WTC11 (cell line): Measurements from ENCODE around the gene MAEA. TPM values are rescaled to one million over a fixed set of nuclear protein-coding genes. Genes with fewer than 3 reads are reported as not detected.
A peak's percentile ranks its signal among the peaks of the same experiment; 100 is the strongest.

ENCODE experiments used
- ATAC-seq: fragments of 200-7000 bp; cut with Tn5 transposase; 2 replicates; pipeline ENCODE4 v1.10.0; 2021; ENCODE audit warnings: mild to moderate bottlenecking, moderate library complexity
- CTCF ChIA-PET: fragments of 300-600 bp; sonication (Branson Sonifier 250); formaldehyde crosslinking; loops from one replicate; lab custom pipeline; 2021; ENCODE audit warnings: antibody characterized with exemption; lab: Charles Lee
- POLR2A ChIA-PET: fragments of 350-600 bp; sonication (Branson Sonifier 250); formaldehyde crosslinking; loops from one replicate; lab custom pipeline; 2021; ENCODE audit warnings: antibody characterized with exemption; lab: Charles Lee
- DNase-seq: peaks from one replicate; pipeline ENCODE4 v3.0.0; 2021; ENCODE audit warnings: low spot score
- H3K27ac Mint-ChIP-seq: 2 replicates; pipeline ENCODE4 v1.8.0; 2021; ENCODE audit warnings: mixed read lengths
- H3K27me3 Mint-ChIP-seq: 2 replicates; pipeline ENCODE4 v1.8.0; 2021; ENCODE audit warnings: low read depth, mild to moderate bottlenecking, moderate library complexity, mixed read lengths
- H3K36me3 Mint-ChIP-seq: 2 replicates; pipeline ENCODE4 v1.8.0; 2021; ENCODE audit warnings: mixed read lengths
- H3K4me1 Mint-ChIP-seq: 2 replicates; pipeline ENCODE4 v1.8.0; 2022; ENCODE audit warnings: mixed read lengths
- H3K4me3 Mint-ChIP-seq: 2 replicates; pipeline ENCODE4 v1.8.0; 2021; ENCODE audit warnings: mild to moderate bottlenecking, moderate library complexity, mixed read lengths
- H3K9me3 Mint-ChIP-seq: 2 replicates; pipeline ENCODE4 v1.8.0; 2021; ENCODE audit warnings: mixed read lengths
- ATF1 ChIP-seq: sonication (generic); formaldehyde crosslinking; IDR thresholded peaks from 2 replicates; pipeline ENCODE4 v1.8.1; 2023; ENCODE audit warnings: mild to moderate bottlenecking, moderate library complexity, missing genetic modification reagents
- CREM ChIP-seq: sonication (generic); formaldehyde crosslinking; IDR thresholded peaks from 2 replicates; pipeline ENCODE4 v1.8.1; 2022; ENCODE audit warnings: mild to moderate bottlenecking, missing genetic modification reagents, moderate library complexity
- EMX1 ChIP-seq: fragments of 250-450 bp; sonication (Bioruptor Pico); IDR thresholded peaks from 2 replicates; pipeline ENCODE4 v1.8.0; 2021; ENCODE audit warnings: mild to moderate bottlenecking
- ETV6 ChIP-seq: sonication (generic); formaldehyde crosslinking; IDR thresholded peaks from 2 replicates; pipeline ENCODE4 v1.8.1; 2022; ENCODE audit warnings: mild to moderate bottlenecking, missing genetic modification reagents
- FOXP1 ChIP-seq: sonication (generic); formaldehyde crosslinking; IDR thresholded peaks from 2 replicates; pipeline ENCODE4 v1.8.0; 2022; ENCODE audit warnings: missing genetic modification reagents, mild to moderate bottlenecking, moderate library complexity, borderline replicate concordance
- GABPB1 ChIP-seq: sonication (generic); formaldehyde crosslinking; IDR thresholded peaks from 2 replicates; pipeline ENCODE4 v1.8.1; 2023; ENCODE audit warnings: mild to moderate bottlenecking, missing genetic modification reagents
- GRHL2 ChIP-seq: fragments of 250-450 bp; sonication (Bioruptor Pico); IDR thresholded peaks from 2 replicates; pipeline ENCODE4 v1.8.0; 2022; ENCODE audit warnings: mild to moderate bottlenecking, moderate library complexity; ENCODE audit not compliant: insufficient replicate concordance, severe bottlenecking
- GTF2I ChIP-seq: fragments of 250-450 bp; sonication (Bioruptor Pico); conservative IDR thresholded peaks from 2 replicates; pipeline ENCODE4 v1.4.0; 2021; ENCODE audit warnings: mild to moderate bottlenecking
- MYBL2 ChIP-seq: sonication (generic); formaldehyde crosslinking; IDR thresholded peaks from 2 replicates; pipeline ENCODE4 v1.8.1; 2023; ENCODE audit warnings: mild to moderate bottlenecking, moderate library complexity, missing genetic modification reagents
- NFYB ChIP-seq: sonication (generic); formaldehyde crosslinking; conservative IDR thresholded peaks from 2 replicates; pipeline ENCODE4 v1.8.0; 2022; ENCODE audit warnings: low read depth, missing genetic modification reagents
- TCF7 ChIP-seq: sonication (generic); formaldehyde crosslinking; IDR thresholded peaks from 2 replicates; pipeline ENCODE4 v1.8.0; 2022; ENCODE audit warnings: mild to moderate bottlenecking, low read depth, missing genetic modification reagents, moderate library complexity
- TP53 ChIP-seq: sonication (generic); formaldehyde crosslinking; IDR thresholded peaks from 2 replicates; pipeline ENCODE4 v1.8.1; 2023; ENCODE audit warnings: mild to moderate bottlenecking, missing genetic modification reagents
- ZNF219 ChIP-seq: sonication (generic); formaldehyde crosslinking; IDR thresholded peaks from 2 replicates; pipeline ENCODE4 v1.8.0; 2023; ENCODE audit warnings: missing genetic modification reagents, mild to moderate bottlenecking, borderline replicate concordance
- ZNF317 ChIP-seq: sonication (generic); formaldehyde crosslinking; IDR thresholded peaks from 2 replicates; pipeline ENCODE4 v1.8.1; 2023; ENCODE audit warnings: low read depth, mild to moderate bottlenecking, moderate library complexity, missing genetic modification reagents, borderline replicate concordance
- total RNA-seq: library from RNA; stranded (reverse); gene quantifications from 3 replicates; pipeline ENCODE4 v1.2.3, GENCODE V29; 2021
- TF ChIP-seq, protein P1 (sequence below): sonication (generic); formaldehyde crosslinking; IDR thresholded peaks from 2 replicates; pipeline ENCODE4 v1.8.1; 2022; ENCODE audit warnings: low read depth, mild to moderate bottlenecking, moderate library complexity, missing genetic modification reagents, borderline replicate concordance
- TF ChIP-seq, protein P2 (sequence below): sonication (generic); formaldehyde crosslinking; IDR thresholded peaks from 2 replicates; pipeline ENCODE4 v1.8.0; 2023; ENCODE audit warnings: missing genetic modification reagents, mild to moderate bottlenecking, borderline replicate concordance
- TF ChIP-seq, protein P3 (sequence below): sonication (generic); formaldehyde crosslinking; IDR thresholded peaks from 2 replicates; pipeline ENCODE4 v1.8.1; 2022; ENCODE audit warnings: mild to moderate bottlenecking, missing genetic modification reagents, moderate library complexity, borderline replicate concordance
- TF ChIP-seq, protein P4 (sequence below): sonication (generic); formaldehyde crosslinking; IDR thresholded peaks from 2 replicates; pipeline ENCODE4 v1.8.1; 2023; ENCODE audit warnings: mild to moderate bottlenecking, moderate library complexity, missing genetic modification reagents
- TF ChIP-seq, protein P5 (sequence below): sonication (generic); formaldehyde crosslinking; IDR thresholded peaks from 2 replicates; pipeline ENCODE4 v1.8.0; 2023; ENCODE audit warnings: mild to moderate bottlenecking, missing genetic modification reagents
- TF ChIP-seq, protein P6 (sequence below): fragments of 200-600 bp; IDR thresholded peaks from 2 replicates; pipeline ENCODE4 v1.8.0; 2022; ENCODE audit warnings: antibody characterized with exemption
- TF ChIP-seq, protein P7 (sequence below): fragments of 250-450 bp; sonication (Bioruptor Pico); IDR thresholded peaks from 2 replicates; pipeline ENCODE4 v1.9.0; 2021; ENCODE audit warnings: mild to moderate bottlenecking
- TF ChIP-seq, protein P8 (sequence below): sonication (generic); formaldehyde crosslinking; IDR thresholded peaks from 2 replicates; pipeline ENCODE4 v1.8.1; 2023; ENCODE audit warnings: mild to moderate bottlenecking, missing genetic modification reagents, moderate library complexity

MAEA gene
- total RNA-seq, 1 experiment from 2014 or later: 86.9 TPM

DNA sequence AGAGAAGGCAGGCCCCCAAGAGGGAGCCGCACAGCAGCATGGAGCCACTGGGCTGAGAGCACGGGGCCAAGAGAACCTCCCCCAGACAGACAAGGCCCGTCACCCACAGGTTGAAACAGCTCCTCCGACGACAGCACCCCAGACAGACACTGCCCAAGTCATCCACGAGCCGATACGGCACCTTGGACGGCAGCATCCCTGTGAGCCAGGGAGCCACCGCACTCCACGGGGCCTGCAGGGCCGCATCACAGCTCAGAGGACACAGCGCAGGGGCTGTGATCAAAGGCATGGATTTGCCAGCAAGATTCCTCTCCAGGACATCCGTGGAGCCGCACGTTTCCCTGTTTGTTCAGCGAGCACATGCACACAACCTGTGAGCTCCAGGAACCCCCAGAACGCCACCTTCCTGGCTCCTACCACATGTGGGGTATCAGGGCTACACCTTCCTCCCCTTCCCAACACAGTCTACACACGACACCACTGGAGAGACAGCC, 44.7 kb upstream of the MAEA start (continued):
- TF ChIP-seq ETV6 (CRISPR knock-in tag) (no peak), CREM (CRISPR knock-in tag) (no peak), ATF1 (CRISPR knock-in tag) (no peak), TP53 (CRISPR knock-in tag) (no peak), MYBL2 (no peak), TCF7 (no peak), ZNF317 (CRISPR knock-in tag) (no peak)
- TF ChIP-seq, protein P1, sequence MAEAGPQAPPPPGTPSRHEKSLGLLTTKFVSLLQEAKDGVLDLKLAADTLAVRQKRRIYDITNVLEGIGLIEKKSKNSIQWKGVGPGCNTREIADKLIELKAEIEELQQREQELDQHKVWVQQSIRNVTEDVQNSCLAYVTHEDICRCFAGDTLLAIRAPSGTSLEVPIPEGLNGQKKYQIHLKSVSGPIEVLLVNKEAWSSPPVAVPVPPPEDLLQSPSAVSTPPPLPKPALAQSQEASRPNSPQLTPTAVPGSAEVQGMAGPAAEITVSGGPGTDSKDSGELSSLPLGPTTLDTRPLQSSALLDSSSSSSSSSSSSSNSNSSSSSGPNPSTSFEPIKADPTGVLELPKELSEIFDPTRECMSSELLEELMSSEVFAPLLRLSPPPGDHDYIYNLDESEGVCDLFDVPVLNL (CRISPR knock-in tag): no peak
- TF ChIP-seq, protein P2, sequence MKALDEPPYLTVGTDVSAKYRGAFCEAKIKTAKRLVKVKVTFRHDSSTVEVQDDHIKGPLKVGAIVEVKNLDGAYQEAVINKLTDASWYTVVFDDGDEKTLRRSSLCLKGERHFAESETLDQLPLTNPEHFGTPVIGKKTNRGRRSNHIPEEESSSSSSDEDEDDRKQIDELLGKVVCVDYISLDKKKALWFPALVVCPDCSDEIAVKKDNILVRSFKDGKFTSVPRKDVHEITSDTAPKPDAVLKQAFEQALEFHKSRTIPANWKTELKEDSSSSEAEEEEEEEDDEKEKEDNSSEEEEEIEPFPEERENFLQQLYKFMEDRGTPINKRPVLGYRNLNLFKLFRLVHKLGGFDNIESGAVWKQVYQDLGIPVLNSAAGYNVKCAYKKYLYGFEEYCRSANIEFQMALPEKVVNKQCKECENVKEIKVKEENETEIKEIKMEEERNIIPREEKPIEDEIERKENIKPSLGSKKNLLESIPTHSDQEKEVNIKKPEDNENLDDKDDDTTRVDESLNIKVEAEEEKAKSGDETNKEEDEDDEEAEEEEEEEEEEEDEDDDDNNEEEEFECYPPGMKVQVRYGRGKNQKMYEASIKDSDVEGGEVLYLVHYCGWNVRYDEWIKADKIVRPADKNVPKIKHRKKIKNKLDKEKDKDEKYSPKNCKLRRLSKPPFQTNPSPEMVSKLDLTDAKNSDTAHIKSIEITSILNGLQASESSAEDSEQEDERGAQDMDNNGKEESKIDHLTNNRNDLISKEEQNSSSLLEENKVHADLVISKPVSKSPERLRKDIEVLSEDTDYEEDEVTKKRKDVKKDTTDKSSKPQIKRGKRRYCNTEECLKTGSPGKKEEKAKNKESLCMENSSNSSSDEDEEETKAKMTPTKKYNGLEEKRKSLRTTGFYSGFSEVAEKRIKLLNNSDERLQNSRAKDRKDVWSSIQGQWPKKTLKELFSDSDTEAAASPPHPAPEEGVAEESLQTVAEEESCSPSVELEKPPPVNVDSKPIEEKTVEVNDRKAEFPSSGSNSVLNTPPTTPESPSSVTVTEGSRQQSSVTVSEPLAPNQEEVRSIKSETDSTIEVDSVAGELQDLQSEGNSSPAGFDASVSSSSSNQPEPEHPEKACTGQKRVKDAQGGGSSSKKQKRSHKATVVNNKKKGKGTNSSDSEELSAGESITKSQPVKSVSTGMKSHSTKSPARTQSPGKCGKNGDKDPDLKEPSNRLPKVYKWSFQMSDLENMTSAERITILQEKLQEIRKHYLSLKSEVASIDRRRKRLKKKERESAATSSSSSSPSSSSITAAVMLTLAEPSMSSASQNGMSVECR (CRISPR knock-in tag): no peak
- TF ChIP-seq, protein P3, sequence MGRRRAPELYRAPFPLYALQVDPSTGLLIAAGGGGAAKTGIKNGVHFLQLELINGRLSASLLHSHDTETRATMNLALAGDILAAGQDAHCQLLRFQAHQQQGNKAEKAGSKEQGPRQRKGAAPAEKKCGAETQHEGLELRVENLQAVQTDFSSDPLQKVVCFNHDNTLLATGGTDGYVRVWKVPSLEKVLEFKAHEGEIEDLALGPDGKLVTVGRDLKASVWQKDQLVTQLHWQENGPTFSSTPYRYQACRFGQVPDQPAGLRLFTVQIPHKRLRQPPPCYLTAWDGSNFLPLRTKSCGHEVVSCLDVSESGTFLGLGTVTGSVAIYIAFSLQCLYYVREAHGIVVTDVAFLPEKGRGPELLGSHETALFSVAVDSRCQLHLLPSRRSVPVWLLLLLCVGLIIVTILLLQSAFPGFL (CRISPR knock-in tag): no peak

DNA sequence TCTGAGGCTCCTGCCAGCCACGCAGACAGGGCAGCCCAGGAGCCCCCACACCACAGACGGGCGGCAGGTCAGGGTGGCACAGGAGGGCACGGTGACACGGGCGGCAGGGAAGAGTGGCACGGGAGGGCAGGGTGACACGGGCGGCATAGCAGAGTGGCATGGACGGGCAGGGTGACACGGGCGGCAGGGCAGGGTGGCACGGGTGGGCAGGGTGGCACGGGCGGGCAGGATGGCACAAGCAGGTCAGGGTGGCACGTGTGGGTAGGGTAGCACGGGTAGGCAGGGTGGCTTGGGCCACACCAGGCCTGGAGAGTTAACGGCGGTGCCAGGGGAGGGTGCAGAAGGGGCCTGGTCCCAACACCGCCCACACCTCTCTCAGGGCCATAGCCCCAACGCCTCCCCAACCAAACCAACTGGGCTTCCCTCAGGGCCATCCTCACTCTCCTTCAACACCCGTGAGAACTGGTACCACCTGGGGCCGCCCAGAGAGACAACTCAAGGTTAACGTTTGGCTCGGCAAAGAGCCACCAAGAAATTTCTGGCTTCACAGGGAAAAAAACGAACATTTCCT, 44.1 kb upstream of the MAEA start:
- H3K36me3 Mint-ChIP-seq: peaks cover 8% of the 10 kb centered on the region
- no peak for ATAC-seq
- ChIA-PET CTCF (no interaction called here), POLR2A (no interaction called here)
- H3K27ac Mint-ChIP-seq: 0 out of 2 replicates have a peak overlapping the region, but pooled peaks have one; percentile 82
- no peak for DNase-seq
- H3K4me1 Mint-ChIP-seq: peaks cover 16% of the 10 kb centered on the region
- peaks cover 4% of the 10 kb centered on the region for H3K27me3 Mint-ChIP-seq
- no peak overlapping the region for H3K4me3 Mint-ChIP-seq
- peaks cover 7% of the 10 kb centered on the region for H3K9me3 Mint-ChIP-seq
- TF ChIP-seq GTF2I (CRISPR knock-in tag) (no peak), GRHL2 (CRISPR knock-in tag) (no peak), NFYB (CRISPR knock-in tag) (no peak), EMX1 (no peak), FOXP1 (CRISPR knock-in tag) (no peak), GABPB1 (CRISPR knock-in tag) (no peak), ZNF219 (CRISPR knock-in tag) (no peak)
- TF ChIP-seq, protein P4, sequence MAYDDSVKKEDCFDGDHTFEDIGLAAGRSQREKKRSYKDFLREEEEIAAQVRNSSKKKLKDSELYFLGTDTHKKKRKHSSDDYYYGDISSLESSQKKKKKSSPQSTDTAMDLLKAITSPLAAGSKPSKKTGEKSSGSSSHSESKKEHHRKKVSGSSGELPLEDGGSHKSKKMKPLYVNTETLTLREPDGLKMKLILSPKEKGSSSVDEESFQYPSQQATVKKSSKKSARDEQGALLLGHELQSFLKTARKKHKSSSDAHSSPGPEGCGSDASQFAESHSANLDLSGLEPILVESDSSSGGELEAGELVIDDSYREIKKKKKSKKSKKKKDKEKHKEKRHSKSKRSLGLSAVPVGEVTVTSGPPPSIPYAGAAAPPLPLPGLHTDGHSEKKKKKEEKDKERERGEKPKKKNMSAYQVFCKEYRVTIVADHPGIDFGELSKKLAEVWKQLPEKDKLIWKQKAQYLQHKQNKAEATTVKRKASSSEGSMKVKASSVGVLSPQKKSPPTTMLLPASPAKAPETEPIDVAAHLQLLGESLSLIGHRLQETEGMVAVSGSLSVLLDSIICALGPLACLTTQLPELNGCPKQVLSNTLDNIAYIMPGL (CRISPR knock-in tag): no peak
- TF ChIP-seq, protein P5, sequence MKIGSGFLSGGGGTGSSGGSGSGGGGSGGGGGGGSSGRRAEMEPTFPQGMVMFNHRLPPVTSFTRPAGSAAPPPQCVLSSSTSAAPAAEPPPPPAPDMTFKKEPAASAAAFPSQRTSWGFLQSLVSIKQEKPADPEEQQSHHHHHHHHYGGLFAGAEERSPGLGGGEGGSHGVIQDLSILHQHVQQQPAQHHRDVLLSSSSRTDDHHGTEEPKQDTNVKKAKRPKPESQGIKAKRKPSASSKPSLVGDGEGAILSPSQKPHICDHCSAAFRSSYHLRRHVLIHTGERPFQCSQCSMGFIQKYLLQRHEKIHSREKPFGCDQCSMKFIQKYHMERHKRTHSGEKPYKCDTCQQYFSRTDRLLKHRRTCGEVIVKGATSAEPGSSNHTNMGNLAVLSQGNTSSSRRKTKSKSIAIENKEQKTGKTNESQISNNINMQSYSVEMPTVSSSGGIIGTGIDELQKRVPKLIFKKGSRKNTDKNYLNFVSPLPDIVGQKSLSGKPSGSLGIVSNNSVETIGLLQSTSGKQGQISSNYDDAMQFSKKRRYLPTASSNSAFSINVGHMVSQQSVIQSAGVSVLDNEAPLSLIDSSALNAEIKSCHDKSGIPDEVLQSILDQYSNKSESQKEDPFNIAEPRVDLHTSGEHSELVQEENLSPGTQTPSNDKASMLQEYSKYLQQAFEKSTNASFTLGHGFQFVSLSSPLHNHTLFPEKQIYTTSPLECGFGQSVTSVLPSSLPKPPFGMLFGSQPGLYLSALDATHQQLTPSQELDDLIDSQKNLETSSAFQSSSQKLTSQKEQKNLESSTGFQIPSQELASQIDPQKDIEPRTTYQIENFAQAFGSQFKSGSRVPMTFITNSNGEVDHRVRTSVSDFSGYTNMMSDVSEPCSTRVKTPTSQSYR: no peak
- TF ChIP-seq, protein P6, sequence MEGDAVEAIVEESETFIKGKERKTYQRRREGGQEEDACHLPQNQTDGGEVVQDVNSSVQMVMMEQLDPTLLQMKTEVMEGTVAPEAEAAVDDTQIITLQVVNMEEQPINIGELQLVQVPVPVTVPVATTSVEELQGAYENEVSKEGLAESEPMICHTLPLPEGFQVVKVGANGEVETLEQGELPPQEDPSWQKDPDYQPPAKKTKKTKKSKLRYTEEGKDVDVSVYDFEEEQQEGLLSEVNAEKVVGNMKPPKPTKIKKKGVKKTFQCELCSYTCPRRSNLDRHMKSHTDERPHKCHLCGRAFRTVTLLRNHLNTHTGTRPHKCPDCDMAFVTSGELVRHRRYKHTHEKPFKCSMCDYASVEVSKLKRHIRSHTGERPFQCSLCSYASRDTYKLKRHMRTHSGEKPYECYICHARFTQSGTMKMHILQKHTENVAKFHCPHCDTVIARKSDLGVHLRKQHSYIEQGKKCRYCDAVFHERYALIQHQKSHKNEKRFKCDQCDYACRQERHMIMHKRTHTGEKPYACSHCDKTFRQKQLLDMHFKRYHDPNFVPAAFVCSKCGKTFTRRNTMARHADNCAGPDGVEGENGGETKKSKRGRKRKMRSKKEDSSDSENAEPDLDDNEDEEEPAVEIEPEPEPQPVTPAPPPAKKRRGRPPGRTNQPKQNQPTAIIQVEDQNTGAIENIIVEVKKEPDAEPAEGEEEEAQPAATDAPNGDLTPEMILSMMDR: no peak
- TF ChIP-seq, protein P7, sequence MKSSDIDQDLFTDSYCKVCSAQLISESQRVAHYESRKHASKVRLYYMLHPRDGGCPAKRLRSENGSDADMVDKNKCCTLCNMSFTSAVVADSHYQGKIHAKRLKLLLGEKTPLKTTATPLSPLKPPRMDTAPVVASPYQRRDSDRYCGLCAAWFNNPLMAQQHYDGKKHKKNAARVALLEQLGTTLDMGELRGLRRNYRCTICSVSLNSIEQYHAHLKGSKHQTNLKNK (CRISPR knock-in tag): no peak
- TF ChIP-seq, protein P8, sequence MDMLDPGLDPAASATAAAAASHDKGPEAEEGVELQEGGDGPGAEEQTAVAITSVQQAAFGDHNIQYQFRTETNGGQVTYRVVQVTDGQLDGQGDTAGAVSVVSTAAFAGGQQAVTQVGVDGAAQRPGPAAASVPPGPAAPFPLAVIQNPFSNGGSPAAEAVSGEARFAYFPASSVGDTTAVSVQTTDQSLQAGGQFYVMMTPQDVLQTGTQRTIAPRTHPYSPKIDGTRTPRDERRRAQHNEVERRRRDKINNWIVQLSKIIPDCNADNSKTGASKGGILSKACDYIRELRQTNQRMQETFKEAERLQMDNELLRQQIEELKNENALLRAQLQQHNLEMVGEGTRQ (CRISPR knock-in tag): no peak
